ENCODE results near the gene ERH. TPM values are rescaled to one million over a fixed set of nuclear protein-coding genes. Genes with fewer than 3 reads are reported as not detected.

The ERH gene
- total RNA-seq, 1 experiment from 2014 or later: 352 TPM

DNA sequence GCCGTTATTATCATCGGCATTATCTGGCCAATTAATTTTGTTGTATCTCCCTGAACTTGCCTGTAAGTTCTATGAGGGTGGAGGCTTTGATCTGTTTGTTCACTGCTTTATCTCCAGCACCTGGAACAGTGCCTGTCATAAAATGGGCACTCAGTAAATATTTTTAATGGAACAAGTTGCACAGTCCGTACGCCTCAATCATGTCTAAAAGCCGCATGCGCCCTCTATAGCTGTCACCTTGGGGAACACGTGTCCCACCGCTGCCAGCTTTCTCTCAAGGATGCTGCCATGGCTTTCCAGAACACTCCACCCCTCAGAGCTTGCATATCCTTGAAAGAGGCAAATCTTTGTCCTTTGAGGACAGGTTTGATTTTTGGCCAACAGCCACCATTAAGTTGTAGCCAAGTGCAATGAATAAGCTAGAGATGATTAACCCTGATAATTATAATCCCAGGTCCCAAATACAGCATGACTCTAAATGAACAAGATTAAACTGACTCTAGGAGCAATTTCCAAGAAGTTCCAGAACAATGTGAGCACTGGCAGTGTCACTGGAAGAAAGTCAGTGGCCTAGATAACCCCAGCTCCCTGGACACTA is 55.1 kb downstream of the ERH start:
- Histone ChIP-seq H3K9me2 (ENCODE audit: insufficient read depth) (no peaks in the 10 kb centered on the region), H3K9ac (ENCODE audit: low read length) (no peak overlapping the region), H3K79me2 (ENCODE audit: insufficient read depth, low read length) (no peaks in the 10 kb centered on the region), H2AFZ (ENCODE audit: low read depth, low read length, poor library complexity, severe bottlenecking) (no peak overlapping the region), H3K27me3 (ENCODE audit: insufficient read depth, low read length) (peaks cover 8% of the 10 kb centered on the region; the same call in 1 of the 2 replicates), H3K4me2 (ENCODE audit: low read length) (no peak overlapping the region), H4K20me1 (ENCODE audit: insufficient read depth) (no peaks in the 10 kb centered on the region), H3K9me3 (ENCODE audit: control insufficient read depth in 1 of 2, insufficient read depth in 1 of 2, low read depth in 1 of 2, low read length in 2 of 2) (no peaks in the 10 kb centered on the region), H3K4me1 (ENCODE audit: control insufficient read depth in 1 of 2, insufficient read depth in 2 of 2, low read length in 2 of 2) (no peaks in the 10 kb centered on the region), H3K4me3 (replicated peaks in 1 of 2; ENCODE audit: low read depth in 1 of 2, low read length in 2 of 2) (no peak overlapping the region), H3K36me3 (ENCODE audit: control insufficient read depth in 1 of 2, insufficient read depth in 2 of 2, low read length in 2 of 2) (no peaks in the 10 kb centered on the region), H3K27ac (ENCODE audit: low read depth, low read length) (no peak overlapping the region)
- intact Hi-C loops (cut with micrococcal nuclease): no loop called here
- TF ChIP-seq, protein P1, sequence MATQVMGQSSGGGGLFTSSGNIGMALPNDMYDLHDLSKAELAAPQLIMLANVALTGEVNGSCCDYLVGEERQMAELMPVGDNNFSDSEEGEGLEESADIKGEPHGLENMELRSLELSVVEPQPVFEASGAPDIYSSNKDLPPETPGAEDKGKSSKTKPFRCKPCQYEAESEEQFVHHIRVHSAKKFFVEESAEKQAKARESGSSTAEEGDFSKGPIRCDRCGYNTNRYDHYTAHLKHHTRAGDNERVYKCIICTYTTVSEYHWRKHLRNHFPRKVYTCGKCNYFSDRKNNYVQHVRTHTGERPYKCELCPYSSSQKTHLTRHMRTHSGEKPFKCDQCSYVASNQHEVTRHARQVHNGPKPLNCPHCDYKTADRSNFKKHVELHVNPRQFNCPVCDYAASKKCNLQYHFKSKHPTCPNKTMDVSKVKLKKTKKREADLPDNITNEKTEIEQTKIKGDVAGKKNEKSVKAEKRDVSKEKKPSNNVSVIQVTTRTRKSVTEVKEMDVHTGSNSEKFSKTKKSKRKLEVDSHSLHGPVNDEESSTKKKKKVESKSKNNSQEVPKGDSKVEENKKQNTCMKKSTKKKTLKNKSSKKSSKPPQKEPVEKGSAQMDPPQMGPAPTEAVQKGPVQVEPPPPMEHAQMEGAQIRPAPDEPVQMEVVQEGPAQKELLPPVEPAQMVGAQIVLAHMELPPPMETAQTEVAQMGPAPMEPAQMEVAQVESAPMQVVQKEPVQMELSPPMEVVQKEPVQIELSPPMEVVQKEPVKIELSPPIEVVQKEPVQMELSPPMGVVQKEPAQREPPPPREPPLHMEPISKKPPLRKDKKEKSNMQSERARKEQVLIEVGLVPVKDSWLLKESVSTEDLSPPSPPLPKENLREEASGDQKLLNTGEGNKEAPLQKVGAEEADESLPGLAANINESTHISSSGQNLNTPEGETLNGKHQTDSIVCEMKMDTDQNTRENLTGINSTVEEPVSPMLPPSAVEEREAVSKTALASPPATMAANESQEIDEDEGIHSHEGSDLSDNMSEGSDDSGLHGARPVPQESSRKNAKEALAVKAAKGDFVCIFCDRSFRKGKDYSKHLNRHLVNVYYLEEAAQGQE (IDR thresholded peaks at IDR 0.05; ENCODE audit: low read depth): no peak
- TF ChIP-seq ZFX (IDR thresholded peaks at IDR 0.05) (no peak), RAD21 (IDR thresholded peaks at IDR 0.05; ENCODE audit: low read depth) (no peak)
- ATAC-seq (no peak), DNase-seq (ENCODE audit: low read depth, low spot score) (no peak)
- POLR2A ChIA-PET: no interaction called here
- BruUV-seq (replicated peaks): no TSS peak
- RAD21 ChIA-PET (ENCODE audit: low non-redundant PET in 1 of 2, low total read pairs in 2 of 2, uncharacterized antibody in 2 of 2, unreplicated experiment in 2 of 2): no interaction called here
- CTCF ChIA-PET: interaction anchor here (0.6 kb wide), 1 partner anchor 160 kb away, joined by 3 read pairs; no protein-coding TSS in a partner anchor

DNA sequence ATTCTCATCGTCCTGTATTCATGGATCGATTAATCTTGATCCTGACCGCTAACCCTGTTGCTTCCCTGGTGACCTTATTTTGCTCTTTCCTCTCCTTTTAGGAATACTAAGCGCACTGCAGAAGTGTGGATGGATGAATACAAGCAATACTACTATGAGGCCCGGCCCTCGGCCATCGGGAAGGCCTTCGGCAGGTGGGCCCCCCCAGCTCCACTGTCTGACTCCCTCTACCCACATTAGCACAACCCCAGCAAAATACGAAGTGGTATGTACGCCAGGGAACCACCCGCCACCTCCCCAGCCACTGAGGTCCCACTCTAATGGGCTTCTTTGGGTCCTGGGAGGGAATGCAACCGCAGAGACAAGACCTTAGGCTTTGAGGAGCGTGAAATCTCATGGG is 58.7 kb downstream of the ERH start:
- Histone ChIP-seq H4K20me1 (ENCODE audit: insufficient read depth) (no peaks in the 10 kb centered on the region), H3K4me2 (ENCODE audit: low read length) (no peak overlapping the region), H3K4me1 (ENCODE audit: control insufficient read depth in 1 of 2, insufficient read depth in 2 of 2, low read length in 2 of 2) (no peaks in the 10 kb centered on the region), H3K9me2 (ENCODE audit: insufficient read depth) (no peaks in the 10 kb centered on the region), H3K27me3 (ENCODE audit: insufficient read depth, low read length) (peaks cover 8% of the 10 kb centered on the region; the same call in 1 of the 2 replicates), H3K4me3 (replicated peaks in 1 of 2; ENCODE audit: low read depth in 1 of 2, low read length in 2 of 2) (no peak overlapping the region), H3K27ac (ENCODE audit: low read depth, low read length) (no peak overlapping the region), H3K9me3 (ENCODE audit: control insufficient read depth in 1 of 2, insufficient read depth in 1 of 2, low read depth in 1 of 2, low read length in 2 of 2) (no peaks in the 10 kb centered on the region), H3K9ac (ENCODE audit: low read length) (no peak overlapping the region), H3K36me3 (ENCODE audit: control insufficient read depth in 1 of 2, insufficient read depth in 2 of 2, low read length in 2 of 2) (no peaks in the 10 kb centered on the region), H3K79me2 (ENCODE audit: insufficient read depth, low read length) (no peaks in the 10 kb centered on the region), H2AFZ (ENCODE audit: low read depth, low read length, poor library complexity, severe bottlenecking) (no peak overlapping the region)
- ATAC-seq: no peak
- no peak for DNase-seq (ENCODE audit: low read depth, low spot score)
- TF ChIP-seq RAD21 (IDR thresholded peaks at IDR 0.05; ENCODE audit: low read depth) (no peak), EZH2phosphoT487 (IDR thresholded peaks at IDR 0.05; ENCODE audit: borderline replicate concordance) (no peak), FOSL1 (IDR thresholded peaks at IDR 0.05; ENCODE audit: low read depth) (no peak)
- TF ChIP-seq, protein P2, sequence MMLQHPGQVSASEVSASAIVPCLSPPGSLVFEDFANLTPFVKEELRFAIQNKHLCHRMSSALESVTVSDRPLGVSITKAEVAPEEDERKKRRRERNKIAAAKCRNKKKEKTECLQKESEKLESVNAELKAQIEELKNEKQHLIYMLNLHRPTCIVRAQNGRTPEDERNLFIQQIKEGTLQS (IDR thresholded peaks at IDR 0.05): no peak
- TF ChIP-seq, protein P3, sequence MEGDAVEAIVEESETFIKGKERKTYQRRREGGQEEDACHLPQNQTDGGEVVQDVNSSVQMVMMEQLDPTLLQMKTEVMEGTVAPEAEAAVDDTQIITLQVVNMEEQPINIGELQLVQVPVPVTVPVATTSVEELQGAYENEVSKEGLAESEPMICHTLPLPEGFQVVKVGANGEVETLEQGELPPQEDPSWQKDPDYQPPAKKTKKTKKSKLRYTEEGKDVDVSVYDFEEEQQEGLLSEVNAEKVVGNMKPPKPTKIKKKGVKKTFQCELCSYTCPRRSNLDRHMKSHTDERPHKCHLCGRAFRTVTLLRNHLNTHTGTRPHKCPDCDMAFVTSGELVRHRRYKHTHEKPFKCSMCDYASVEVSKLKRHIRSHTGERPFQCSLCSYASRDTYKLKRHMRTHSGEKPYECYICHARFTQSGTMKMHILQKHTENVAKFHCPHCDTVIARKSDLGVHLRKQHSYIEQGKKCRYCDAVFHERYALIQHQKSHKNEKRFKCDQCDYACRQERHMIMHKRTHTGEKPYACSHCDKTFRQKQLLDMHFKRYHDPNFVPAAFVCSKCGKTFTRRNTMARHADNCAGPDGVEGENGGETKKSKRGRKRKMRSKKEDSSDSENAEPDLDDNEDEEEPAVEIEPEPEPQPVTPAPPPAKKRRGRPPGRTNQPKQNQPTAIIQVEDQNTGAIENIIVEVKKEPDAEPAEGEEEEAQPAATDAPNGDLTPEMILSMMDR (IDR thresholded peaks at IDR 0.05 in 2 of 3, conservative IDR thresholded peaks at IDR 0.05 in 1 of 3; ENCODE audit: borderline replicate concordance in 1 of 3, insufficient read depth in 1 of 3, low read depth in 2 of 3, low read length in 2 of 3): no peak
- RAD21 ChIA-PET (ENCODE audit: low non-redundant PET in 1 of 2, low total read pairs in 2 of 2, uncharacterized antibody in 2 of 2, unreplicated experiment in 2 of 2): no interaction called here
- no TSS peak for BruUV-seq (replicated peaks)
- POLR2A ChIA-PET: no interaction called here
- CTCF ChIA-PET: no interaction called here
- intact Hi-C loops (cut with micrococcal nuclease): no loop called here

Measured in HCT116 (cell line).